HFFc6 (cell line): ENCODE data around the gene MAP2K6. TPM values are rescaled to one million over a fixed set of nuclear protein-coding genes. Genes with fewer than 3 reads are reported as not detected.

Experiments used
- DNase-seq: peaks from one replicate; pipeline ENCODE4 v3.0.0-alpha.2; 2018
- H3K27ac Mint-ChIP-seq: 2 replicates; pipeline ENCODE4 v1.8.0; 2020; ENCODE audit warnings: mild to moderate bottlenecking, mixed read lengths
- H3K27me3 Mint-ChIP-seq: 2 replicates; pipeline ENCODE4 v1.8.0; 2021; ENCODE audit warnings: mild to moderate bottlenecking, moderate library complexity, mixed read lengths; ENCODE audit not compliant: insufficient read depth
- H3K36me3 Mint-ChIP-seq: 2 replicates; pipeline ENCODE4 v1.8.0; 2021; ENCODE audit warnings: low read depth, mixed read lengths
- H3K4me1 Mint-ChIP-seq: 2 replicates; pipeline ENCODE4 v1.8.0; 2020; ENCODE audit warnings: low read depth, mixed read lengths
- H3K4me3 Mint-ChIP-seq: 2 replicates; pipeline ENCODE4 v1.8.0; 2020; ENCODE audit warnings: mild to moderate bottlenecking, moderate library complexity, mixed read lengths
- H3K9me3 Mint-ChIP-seq: 2 replicates; pipeline ENCODE4 v1.8.0; 2020; ENCODE audit warnings: mild to moderate bottlenecking, mixed read lengths
- CTCF ChIP-seq: fragments of 200-600 bp; sonication (generic); IDR thresholded peaks from 2 replicates; pipeline ENCODE4 v1.5.0; 2021; ENCODE audit warnings: antibody characterized with exemption, mild to moderate bottlenecking
- total RNA-seq, 6 experiments: library from RNA; stranded (reverse); fragmentation: NEBNext Ultra II Directional; extraction: Animal tissue kit (Norgen Biotek cat#: 25700); gene quantifications; 2 replicates in 1 of 6; 3 replicates in 5 of 6; pipeline ENCODE4 v1.2.3, GENCODE V29; 2021

MAP2K6 gene
- total RNA-seq, 6 experiments from 2014 or later, result 0.06 to 0.66 (median 0.09) TPM; not detected in 1

- Mint-ChIP-seq H3K9me3 (peaks cover 4% of the 10 kb centered on the region; the same call in 1 of the 2 replicates), H3K36me3 (no peaks in the 10 kb centered on the region), H3K4me3 (no peak overlapping the region), H3K27ac (no peak overlapping the region), H3K27me3 (no peaks in the 10 kb centered on the region), H3K4me1 (no peaks in the 10 kb centered on the region; the same call in 1 of the 2 replicates)
- DNase-seq, result no peak
- TF ChIP-seq CTCF, result no peak
Observed at GRCh38 chr17:69417545-69418483, 3.3 kb downstream of the MAP2K6 start.

- Mint-ChIP-seq H3K27ac (no peak overlapping the region), H3K4me1 (no peaks in the 10 kb centered on the region; the same call in 1 of the 2 replicates), H3K27me3 (no peaks in the 10 kb centered on the region), H3K4me3 (no peak overlapping the region), H3K36me3 (no peaks in the 10 kb centered on the region), H3K9me3 (peaks cover 6% of the 10 kb centered on the region; the same call in 1 of the 2 replicates)
- no peak for DNase-seq
- no peak for TF ChIP-seq CTCF
Observed at GRCh38 chr17:69418535-69418934, 4.0 kb downstream of the MAP2K6 start.

- Mint-ChIP-seq H3K36me3 (no peaks in the 10 kb centered on the region), H3K9me3 (peaks cover 15% of the 10 kb centered on the region), H3K27ac (no peak overlapping the region), H3K27me3 (peaks cover 2% of the 10 kb centered on the region; the same call in 1 of the 2 replicates), H3K4me1 (no peaks in the 10 kb centered on the region), H3K4me3 (no peak overlapping the region)
- DNase-seq, result no peak
- TF ChIP-seq CTCF, result no peak
Observed at GRCh38 chr17:69423450-69423849, 9.0 kb downstream of the MAP2K6 start.

GRCh38 chr17:69424287-69425041, 10.0 kb downstream of the MAP2K6 start:
- Mint-ChIP-seq H3K36me3 (no peaks in the 10 kb centered on the region), H3K27me3 (peaks cover 2% of the 10 kb centered on the region; the same call in 1 of the 2 replicates), H3K9me3 (peaks cover 19% of the 10 kb centered on the region), H3K4me1 (no peaks in the 10 kb centered on the region), H3K4me3 (no peak overlapping the region), H3K27ac (no peak overlapping the region)
- no peak for DNase-seq
- no peak for TF ChIP-seq CTCF

GRCh38 chr17:69425978-69426377, 11.5 kb downstream of the MAP2K6 start:
- H3K4me3 Mint-ChIP-seq, result no peak overlapping the region
- DNase-seq, result no peak
- no peaks in the 10 kb centered on the region for H3K36me3 Mint-ChIP-seq
- no peaks in the 10 kb centered on the region for H3K4me1 Mint-ChIP-seq
- no peak overlapping the region for H3K27ac Mint-ChIP-seq
- H3K9me3 Mint-ChIP-seq, result peaks cover 22% of the 10 kb centered on the region
- peaks cover 4% of the 10 kb centered on the region for H3K27me3 Mint-ChIP-seq
- TF ChIP-seq CTCF, result no peak
